HPDE6-E6E7 (cell line): ENCODE results near the gene PLA2G4F.

Experiments used
- DNase-seq: peaks from one replicate; pipeline ENCODE4 v3.0.0; 2011; ENCODE audit warnings: missing footprints; ENCODE audit errors: extremely low spot score

PLA2G4F gene

DNA sequence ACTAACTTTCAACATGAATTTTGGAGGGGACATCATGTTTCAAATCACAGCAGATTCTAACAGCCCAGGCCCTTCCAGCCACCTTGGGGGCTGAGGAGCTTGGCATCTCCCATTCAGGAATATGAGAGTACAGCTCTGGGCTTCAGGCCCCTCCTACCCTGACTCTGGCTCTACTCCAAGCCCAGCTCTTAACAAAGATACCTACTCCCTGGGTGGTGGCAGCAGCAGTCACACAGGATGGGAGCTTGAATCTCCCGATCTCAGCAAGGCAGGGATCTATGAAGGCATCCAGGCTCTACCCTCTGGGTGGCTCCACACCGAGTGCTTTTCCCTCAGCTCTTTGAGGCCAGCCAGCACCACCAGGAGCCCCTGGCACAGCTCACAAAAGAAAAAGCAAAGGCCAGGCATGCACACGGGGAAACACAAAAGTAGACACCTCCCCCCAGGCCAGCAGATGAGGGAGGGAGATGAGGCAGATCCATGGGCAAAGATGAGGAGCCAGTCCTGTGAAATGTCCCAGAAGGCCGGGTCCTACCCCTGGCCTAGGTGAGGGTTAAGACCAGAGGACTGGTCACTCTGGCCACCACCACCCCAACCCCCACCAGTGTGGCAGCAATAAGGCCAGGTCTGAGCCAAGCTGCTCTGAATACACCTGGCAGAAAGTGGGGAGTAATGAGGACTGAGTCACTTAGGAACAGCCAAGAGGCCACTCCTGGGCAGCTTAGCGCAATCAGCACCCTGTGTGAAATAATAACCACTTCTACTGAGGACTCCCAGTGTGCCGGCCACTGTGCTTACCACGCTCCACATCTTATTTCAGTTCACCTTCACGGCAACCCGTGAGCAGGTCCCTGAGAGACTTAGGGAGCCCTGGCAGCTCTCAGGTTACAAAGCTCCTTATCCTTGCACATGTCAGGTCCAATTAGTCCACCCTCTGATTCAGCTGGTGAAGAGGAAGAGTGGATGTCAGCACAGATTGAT is 24.3 kb downstream of the PLA2G4F start:
- DNase-seq = no peak

GRCh38 chr15:42131006-42131405 is 25.4 kb downstream of the PLA2G4F start:
- no peak for DNase-seq

- no peak for DNase-seq
These were observed 26.0 kb downstream of the PLA2G4F start for GRCh38 chr15:42130246-42130986.

DNA sequence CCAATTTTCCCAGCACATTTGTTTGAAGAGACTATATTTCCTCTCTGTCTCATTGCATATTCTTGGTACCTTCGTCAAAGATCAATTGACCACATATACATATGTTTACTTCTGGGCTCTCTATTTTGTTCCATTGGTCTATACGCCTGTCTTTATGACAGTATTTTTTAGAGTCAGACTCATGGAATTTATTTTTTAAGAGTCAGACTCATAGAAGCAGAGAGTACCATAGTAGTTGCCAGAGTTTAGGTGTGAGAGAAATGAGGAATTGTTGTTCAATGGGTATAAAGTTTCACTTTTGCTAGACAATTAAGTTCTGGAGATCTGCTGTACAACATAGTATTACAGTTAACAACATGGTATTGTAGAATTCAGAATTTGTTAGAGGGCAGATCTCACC is 27.1 kb downstream of the PLA2G4F start:
- no peak for DNase-seq

GRCh38 chr15:42128476-42128875 is 28.0 kb downstream of the PLA2G4F start:
- DNase-seq = no peak

- DNase-seq = no peak
These were observed 32.9 kb downstream of the PLA2G4F start for GRCh38 chr15:42123546-42123945.

DNA sequence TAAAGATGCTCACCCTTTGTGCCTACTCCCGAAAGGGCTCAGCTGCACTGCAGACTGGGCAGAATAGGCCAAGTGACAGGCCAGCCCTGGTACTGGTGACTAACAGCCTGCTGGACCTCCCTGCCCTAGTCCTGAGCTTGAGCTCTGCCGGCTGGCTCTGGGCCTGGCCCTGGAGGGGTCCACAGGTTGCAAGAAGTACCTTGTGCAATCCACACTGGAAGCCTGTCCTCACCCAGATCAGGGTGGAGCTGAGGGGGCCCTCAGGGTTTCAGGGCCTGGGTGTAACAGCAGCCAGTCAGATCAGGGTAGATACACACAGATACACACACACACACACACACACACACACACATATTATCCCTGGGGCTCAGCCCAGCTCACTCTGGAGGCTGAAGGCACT is 34.8 kb downstream of the PLA2G4F start:
- no peak for DNase-seq

GRCh38 chr15:42121021-42121420 is 35.4 kb downstream of the PLA2G4F start:
- no peak for DNase-seq

- no peak for DNase-seq
These were observed 36.2 kb downstream of the PLA2G4F start for GRCh38 chr15:42120285-42120684.

- DNase-seq = no peak
These were observed 37.0 kb downstream of the PLA2G4F start for GRCh38 chr15:42119446-42119760.

- DNase-seq = no peak
These were observed 37.6 kb downstream of the PLA2G4F start for GRCh38 chr15:42118650-42119445.

GRCh38 chr15:42111924-42112323 is 44.5 kb downstream of the PLA2G4F start:
- DNase-seq = no peak

- no peak for DNase-seq
These were observed 46.1 kb downstream of the PLA2G4F start for GRCh38 chr15:42110367-42110766.

DNA sequence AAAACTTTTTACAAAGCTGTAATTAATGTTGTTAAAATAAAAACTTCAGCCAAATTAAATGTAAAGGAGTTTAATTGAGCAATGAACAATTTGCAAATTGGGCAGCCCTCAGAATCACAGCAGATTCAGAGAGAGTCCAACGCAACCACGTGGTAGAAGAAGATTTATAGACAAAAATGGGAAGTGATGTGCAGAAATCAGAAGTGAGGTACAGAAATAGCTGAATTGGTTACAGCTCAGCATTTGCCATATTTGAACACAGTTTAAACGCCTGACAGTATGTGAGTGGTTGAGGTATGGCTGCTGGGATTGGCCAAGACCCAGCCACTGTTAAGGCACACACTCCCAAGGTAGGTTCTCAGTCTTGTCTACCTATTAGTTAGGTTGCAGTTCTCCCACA is 47.6 kb downstream of the PLA2G4F start:
- no peak for DNase-seq

- DNase-seq = no peak
These were observed 48.2 kb downstream of the PLA2G4F start for GRCh38 chr15:42108189-42108588.

- no peak for DNase-seq
These were observed 49.0 kb downstream of the PLA2G4F start for GRCh38 chr15:42107473-42107872.

GRCh38 chr15:42106288-42106687 is 50.1 kb downstream of the PLA2G4F start:
- no peak for DNase-seq

DNA sequence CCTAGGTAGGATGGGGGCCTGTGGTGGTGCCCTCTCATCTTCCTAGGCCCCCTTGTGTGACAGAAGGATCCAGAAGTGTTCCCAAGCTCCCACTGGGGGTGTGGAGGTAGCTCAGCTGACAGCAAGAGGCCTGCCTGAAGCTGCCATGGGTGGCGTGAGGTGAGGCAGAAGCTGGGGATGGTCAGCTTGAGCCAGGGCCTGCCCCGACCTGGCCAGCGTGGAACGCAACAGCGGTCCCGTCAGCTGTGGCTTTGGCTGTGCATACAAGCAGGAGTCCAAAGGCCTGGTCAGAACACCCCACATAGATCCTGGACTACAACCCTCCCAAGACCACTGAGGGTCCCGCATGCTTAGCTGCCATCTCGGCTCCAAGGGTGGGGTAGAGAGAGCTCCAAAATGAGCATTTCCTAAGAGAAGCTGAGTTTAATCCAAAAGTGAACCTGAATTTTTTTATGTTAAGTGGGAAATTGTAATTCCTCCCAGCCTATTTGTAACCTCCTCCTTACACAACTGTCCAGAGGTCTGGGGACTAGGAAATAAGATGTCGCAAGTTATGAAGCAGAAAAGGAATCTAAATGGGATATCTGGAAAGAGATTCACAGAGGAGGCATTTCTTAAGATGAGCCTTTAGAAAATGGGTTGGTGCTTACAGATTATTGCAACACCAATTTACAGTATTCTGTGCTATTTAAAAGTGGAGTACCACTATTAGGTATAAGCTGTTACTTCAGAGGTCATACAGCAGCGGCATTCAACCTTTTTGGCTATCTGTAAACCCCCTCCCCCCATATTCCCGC is 52.1 kb downstream of the PLA2G4F start:
- no peak for DNase-seq

GRCh38 chr15:42102646-42103235 is 53.7 kb downstream of the PLA2G4F start:
- DNase-seq = no peak

GRCh38 chr15:42101861-42102260 is 54.6 kb downstream of the PLA2G4F start:
- no peak for DNase-seq
